Measurements from ENCODE around the gene CARD11.

Gene CARD11

GRCh38 chr7:2866601-2867000 is 177.1 kb downstream of the CARD11 start:
- no peak overlapping the region for H3K9ac ChIP-seq (ENCODE audit: low read length)
- no peaks in the 10 kb centered on the region for H3K36me3 ChIP-seq (ENCODE audit: control insufficient read depth, insufficient read depth, low read length)
- no peak overlapping the region for H3K27ac ChIP-seq (ENCODE audit: low read depth, low read length)
- H3K27me3 ChIP-seq (ENCODE audit: control insufficient read depth, insufficient read depth, low read length): no peaks in the 10 kb centered on the region
- H3K4me1 ChIP-seq (ENCODE audit: control insufficient read depth, insufficient read depth, low read length): peaks cover 8% of the 10 kb centered on the region
- no peak overlapping the region for H3K4me3 ChIP-seq (ENCODE audit: low read length)

- Histone ChIP-seq H3K4me3 (ENCODE audit: low read length) (no peak overlapping the region), H3K27me3 (ENCODE audit: control insufficient read depth, insufficient read depth, low read length) (no peaks in the 10 kb centered on the region), H3K36me3 (ENCODE audit: control insufficient read depth, insufficient read depth, low read length) (no peaks in the 10 kb centered on the region), H3K4me1 (ENCODE audit: control insufficient read depth, insufficient read depth, low read length) (peaks cover 8% of the 10 kb centered on the region), H3K9ac (ENCODE audit: low read length) (no peak overlapping the region), H3K27ac (ENCODE audit: low read depth, low read length) (no peak overlapping the region)
Measured at GRCh38 chr7:2864999-2865670, 178.5 kb downstream of the CARD11 start.

- Histone ChIP-seq H3K27ac (ENCODE audit: low read depth, low read length) (peak overlapping the region; percentile 60), H3K9ac (ENCODE audit: low read length) (peak overlapping the region; percentile 13), H3K27me3 (ENCODE audit: control insufficient read depth, insufficient read depth, low read length) (no peaks in the 10 kb centered on the region), H3K4me3 (ENCODE audit: low read length) (no peak overlapping the region), H3K36me3 (ENCODE audit: control insufficient read depth, insufficient read depth, low read length) (no peaks in the 10 kb centered on the region), H3K4me1 (ENCODE audit: control insufficient read depth, insufficient read depth, low read length) (peaks cover 8% of the 10 kb centered on the region)
Measured at GRCh38 chr7:2864204-2864985, 179.3 kb downstream of the CARD11 start.

GRCh38 chr7:2863461-2864066 is 180.1 kb downstream of the CARD11 start:
- H3K4me3 ChIP-seq (ENCODE audit: low read length): no peak overlapping the region
- H3K9ac ChIP-seq (ENCODE audit: low read length): peak overlapping the region; percentile 13
- peaks cover 8% of the 10 kb centered on the region for H3K4me1 ChIP-seq (ENCODE audit: control insufficient read depth, insufficient read depth, low read length)
- peak overlapping the region; percentile 60 for H3K27ac ChIP-seq (ENCODE audit: low read depth, low read length)
- H3K36me3 ChIP-seq (ENCODE audit: control insufficient read depth, insufficient read depth, low read length): no peaks in the 10 kb centered on the region
- H3K27me3 ChIP-seq (ENCODE audit: control insufficient read depth, insufficient read depth, low read length): no peaks in the 10 kb centered on the region

- Histone ChIP-seq H3K36me3 (ENCODE audit: control insufficient read depth, insufficient read depth, low read length) (no peaks in the 10 kb centered on the region), H3K27me3 (ENCODE audit: control insufficient read depth, insufficient read depth, low read length) (no peaks in the 10 kb centered on the region), H3K4me3 (ENCODE audit: low read length) (no peak overlapping the region), H3K27ac (ENCODE audit: low read depth, low read length) (peak overlapping the region; percentile 60), H3K9ac (ENCODE audit: low read length) (no peak overlapping the region), H3K4me1 (ENCODE audit: control insufficient read depth, insufficient read depth, low read length) (peaks cover 8% of the 10 kb centered on the region)
Measured at GRCh38 chr7:2862831-2863361, 180.8 kb downstream of the CARD11 start.

GRCh38 chr7:2861509-2861908 is 182.2 kb downstream of the CARD11 start:
- H3K9ac ChIP-seq (ENCODE audit: low read length): no peak overlapping the region
- H3K36me3 ChIP-seq (ENCODE audit: control insufficient read depth, insufficient read depth, low read length): no peaks in the 10 kb centered on the region

GRCh38 chr7:2860627-2861133 is 183.0 kb downstream of the CARD11 start:
- H3K9ac ChIP-seq (ENCODE audit: low read length): no peak overlapping the region
- H3K4me1 ChIP-seq (ENCODE audit: control insufficient read depth, insufficient read depth, low read length): peaks cover 8% of the 10 kb centered on the region
- no peaks in the 10 kb centered on the region for H3K27me3 ChIP-seq (ENCODE audit: control insufficient read depth, insufficient read depth, low read length)
- no peak overlapping the region for H3K4me3 ChIP-seq (ENCODE audit: low read length)
- no peaks in the 10 kb centered on the region for H3K36me3 ChIP-seq (ENCODE audit: control insufficient read depth, insufficient read depth, low read length)
- no peak overlapping the region for H3K27ac ChIP-seq (ENCODE audit: low read depth, low read length)

More at GRCh38 chr7:2861509-2861908, 182.2 kb downstream of the CARD11 start:
- H3K27ac ChIP-seq (ENCODE audit: low read depth, low read length): no peak overlapping the region
- no peaks in the 10 kb centered on the region for H3K27me3 ChIP-seq (ENCODE audit: control insufficient read depth, insufficient read depth, low read length)
- H3K4me3 ChIP-seq (ENCODE audit: low read length): no peak overlapping the region
- H3K4me1 ChIP-seq (ENCODE audit: control insufficient read depth, insufficient read depth, low read length): peaks cover 8% of the 10 kb centered on the region

- H3K27ac ChIP-seq (ENCODE audit: low read depth, low read length): no peak overlapping the region
- H3K27me3 ChIP-seq (ENCODE audit: control insufficient read depth, insufficient read depth, low read length): no peaks in the 10 kb centered on the region
Measured at GRCh38 chr7:2859952-2860351, 183.7 kb downstream of the CARD11 start.

GRCh38 chr7:2858621-2859020 is 185.0 kb downstream of the CARD11 start:
- Histone ChIP-seq H3K4me3 (ENCODE audit: low read length) (no peak overlapping the region), H3K4me1 (ENCODE audit: control insufficient read depth, insufficient read depth, low read length) (peaks cover 2% of the 10 kb centered on the region), H3K27ac (ENCODE audit: low read depth, low read length) (no peak overlapping the region), H3K27me3 (ENCODE audit: control insufficient read depth, insufficient read depth, low read length) (no peaks in the 10 kb centered on the region), H3K36me3 (ENCODE audit: control insufficient read depth, insufficient read depth, low read length) (no peaks in the 10 kb centered on the region), H3K9ac (ENCODE audit: low read length) (no peak overlapping the region)

More at GRCh38 chr7:2859952-2860351, 183.7 kb downstream of the CARD11 start:
- no peak overlapping the region for H3K9ac ChIP-seq (ENCODE audit: low read length)
- no peak overlapping the region for H3K4me3 ChIP-seq (ENCODE audit: low read length)
- H3K36me3 ChIP-seq (ENCODE audit: control insufficient read depth, insufficient read depth, low read length): no peaks in the 10 kb centered on the region
- H3K4me1 ChIP-seq (ENCODE audit: control insufficient read depth, insufficient read depth, low read length): peaks cover 8% of the 10 kb centered on the region

GRCh38 chr7:2856388-2857169 is 187.1 kb downstream of the CARD11 start:
- Histone ChIP-seq H3K4me1 (ENCODE audit: control insufficient read depth, insufficient read depth, low read length) (no peaks in the 10 kb centered on the region), H3K27ac (ENCODE audit: low read depth, low read length) (no peak overlapping the region), H3K27me3 (ENCODE audit: control insufficient read depth, insufficient read depth, low read length) (no peaks in the 10 kb centered on the region), H3K9ac (ENCODE audit: low read length) (no peak overlapping the region), H3K4me3 (ENCODE audit: low read length) (no peak overlapping the region), H3K36me3 (ENCODE audit: control insufficient read depth, insufficient read depth, low read length) (no peaks in the 10 kb centered on the region)

Measured in rectal smooth muscle tissue (tissue), 1 donor.